H1 (cell line): Measurements from ENCODE around the gene CFAP53. TPM values are rescaled to one million over a fixed set of nuclear protein-coding genes. Genes with fewer than 3 reads are reported as not detected.

Experiments used
- ATF3 ChIP-seq: IDR thresholded peaks from 2 replicates; pipeline ENCODE4 v1.6.1; 2011; ENCODE audit warnings: low read depth, mild to moderate bottlenecking, low read length; ENCODE audit not compliant: insufficient read depth
- CEBPB ChIP-seq: IDR thresholded peaks from 2 replicates; pipeline ENCODE4 v1.6.1; 2012; ENCODE audit warnings: low read depth, low read length
- CHD2 ChIP-seq: IDR thresholded peaks from 2 replicates; pipeline ENCODE4 v1.6.1; 2012; ENCODE audit warnings: low read length, improper control_type of control experiment
- CTBP2 ChIP-seq: IDR thresholded peaks from 2 replicates; pipeline ENCODE4 v1.7.0; 2011; ENCODE audit warnings: borderline replicate concordance, mild to moderate bottlenecking, moderate library complexity, mixed read lengths, low read length; ENCODE audit not compliant: insufficient read depth, insufficient read length
- POLR2A ChIP-seq, 2 experiments: IDR thresholded peaks; 1 replicate in 1 of 2; 2 replicates in 1 of 2; pipeline ENCODE4 v1.6.1; 2011; ENCODE audit warnings: low read depth in 2 of 2, low read length in 2 of 2, mild to moderate bottlenecking in 2 of 2; ENCODE audit errors: control extremely low read depth in 1 of 2
- SIX5 ChIP-seq: IDR thresholded peaks from 2 replicates; pipeline ENCODE4 v1.6.1; 2011; ENCODE audit warnings: mild to moderate bottlenecking, low read depth, low read length
- polyA plus RNA-seq, 7 experiments: library from polyadenylated mRNA; depleted of rRNA in 3 of 7; stranded (reverse) in 5 of 7; unstranded in 2 of 7; fragments of >200 nt in 5 of 7; fragments of 200-250 nt in 2 of 7; gene quantifications; 1 replicate in 5 of 7; 2 replicates in 1 of 7; 4 replicates in 1 of 7; pipeline versions ENCODE4 v1.2.1 to v1.2.3, GENCODE V29; 2011 to 2013; ENCODE audit warnings: missing spikeins in 2 of 7, mixed read lengths in 2 of 7
- total RNA-seq: library from RNA; stranded (reverse); fragmentation: NEBNext Ultra II Directional; extraction: Animal tissue kit (Norgen Biotek cat#: 25700); gene quantifications from 2 replicates; pipeline ENCODE4 v1.2.1, GENCODE V29; 2021
- TF ChIP-seq, protein P1 (sequence below), 3 experiments: IDR thresholded peaks; 1 replicate in 2 of 3; 2 replicates in 1 of 3; pipeline versions ENCODE4 v1.5.1 to v1.6.1; 2011; ENCODE audit warnings: low read length in 3 of 3, mild to moderate bottlenecking in 3 of 3, inconsistent platforms in 2 of 3, low read depth in 1 of 3, moderate library complexity in 1 of 3; ENCODE audit not compliant: insufficient read depth in 1 of 3; ENCODE audit errors: control extremely low read depth in 1 of 3

The CFAP53 gene
- total and polyA plus RNA-seq, 2 of the 8 experiments (the other 6 are each of a cell fraction or from before 2014, with no cell fraction given): 0.08 to 0.30 TPM

- TF ChIP-seq, protein P1, sequence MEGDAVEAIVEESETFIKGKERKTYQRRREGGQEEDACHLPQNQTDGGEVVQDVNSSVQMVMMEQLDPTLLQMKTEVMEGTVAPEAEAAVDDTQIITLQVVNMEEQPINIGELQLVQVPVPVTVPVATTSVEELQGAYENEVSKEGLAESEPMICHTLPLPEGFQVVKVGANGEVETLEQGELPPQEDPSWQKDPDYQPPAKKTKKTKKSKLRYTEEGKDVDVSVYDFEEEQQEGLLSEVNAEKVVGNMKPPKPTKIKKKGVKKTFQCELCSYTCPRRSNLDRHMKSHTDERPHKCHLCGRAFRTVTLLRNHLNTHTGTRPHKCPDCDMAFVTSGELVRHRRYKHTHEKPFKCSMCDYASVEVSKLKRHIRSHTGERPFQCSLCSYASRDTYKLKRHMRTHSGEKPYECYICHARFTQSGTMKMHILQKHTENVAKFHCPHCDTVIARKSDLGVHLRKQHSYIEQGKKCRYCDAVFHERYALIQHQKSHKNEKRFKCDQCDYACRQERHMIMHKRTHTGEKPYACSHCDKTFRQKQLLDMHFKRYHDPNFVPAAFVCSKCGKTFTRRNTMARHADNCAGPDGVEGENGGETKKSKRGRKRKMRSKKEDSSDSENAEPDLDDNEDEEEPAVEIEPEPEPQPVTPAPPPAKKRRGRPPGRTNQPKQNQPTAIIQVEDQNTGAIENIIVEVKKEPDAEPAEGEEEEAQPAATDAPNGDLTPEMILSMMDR (IDR thresholded peaks at IDR 0.05; ENCODE audit: control extremely low read depth in 1 of 3, insufficient read depth in 1 of 3, low read depth in 1 of 3, low read length in 3 of 3): no peak
- no peak for TF ChIP-seq SIX5
- no peak for TF ChIP-seq POLR2A (IDR thresholded peaks at IDR 0.05; ENCODE audit: control extremely low read depth in 1 of 2, low read depth in 2 of 2, low read length in 2 of 2)
- no peak for TF ChIP-seq CTBP2
- TF ChIP-seq ATF3: no peak
- TF ChIP-seq CHD2: no peak
- no peak for TF ChIP-seq CEBPB
Measured at GRCh38 chr18:50313031-50313607, 46.8 kb upstream of the CFAP53 start (continued).
